PC-3 (cell line): ENCODE results near the gene BRAT1. TPM values are rescaled to one million over a fixed set of nuclear protein-coding genes. Genes with fewer than 3 reads are reported as not detected.
A peak's percentile ranks its signal among the peaks of the same experiment; 100 is the strongest.

ENCODE experiments used
- ATAC-seq: fragments of 200-7000 bp; cut with Tn5 transposase; 2 replicates; pipeline ENCODE4 v1.9.1; 2020; ENCODE audit warnings: mild to moderate bottlenecking, moderate library complexity
- BruUV-seq: library from RNA; stranded (reverse); fragments of 400-500 nt; replicated peaks from 2 replicates; lab custom pipeline; 2021; lab: Mats Ljungman, UMichigan
- CTCF ChIA-PET: fragments of 300-600 bp; sonication (Branson Sonifier 250); formaldehyde crosslinking; loops from one replicate; lab custom pipeline; 2022; ENCODE audit warnings: antibody characterized with exemption; lab: Charles Lee
- POLR2A ChIA-PET: fragments of 300-600 bp; sonication (Branson Sonifier 250); formaldehyde crosslinking; loops from one replicate; lab custom pipeline; 2022; ENCODE audit warnings: antibody characterized with exemption; ENCODE audit not compliant: unreplicated experiment; lab: Charles Lee
- DNase-seq: peaks from one replicate; pipeline ENCODE4 v3.0.0-alpha.2; 2015
- H2AFZ ChIP-seq: fragments of 300-600 bp; sonication (generic); 2 replicates; pipeline ENCODE4 v1.6.0; 2016; ENCODE audit warnings: antibody characterized with exemption, low read length
- H3F3A ChIP-seq: fragments of 300-600 bp; sonication (generic); one replicate; pipeline ENCODE4 v1.6.0; 2017; ENCODE audit warnings: antibody characterized with exemption, low read length, control low read depth, mild to moderate bottlenecking; ENCODE audit not compliant: unreplicated experiment
- H3K27ac ChIP-seq: fragments of 300-600 bp; sonication (generic); 2 replicates; pipeline ENCODE4 v1.5.1; 2016; ENCODE audit warnings: mild to moderate bottlenecking, low read length
- H3K27me3 ChIP-seq: fragments of 300-600 bp; sonication (generic); 2 replicates; pipeline ENCODE4 v1.6.1; 2016; ENCODE audit warnings: low read length, mixed read lengths
- H3K36me3 ChIP-seq: fragments of 300-600 bp; sonication (generic); 2 replicates; pipeline ENCODE4 v1.6.1; 2016; ENCODE audit warnings: low read depth, mixed run types, low read length, mixed read lengths
- H3K4me1 ChIP-seq: fragments of 300-600 bp; sonication (generic); 2 replicates; pipeline ENCODE4 v1.5.1; 2016; ENCODE audit warnings: low read length; ENCODE audit not compliant: insufficient read depth
- H3K4me2 ChIP-seq: fragments of 300-600 bp; sonication (generic); 2 replicates; pipeline ENCODE4 v1.6.0; 2016; ENCODE audit warnings: low read length
- H3K4me3 ChIP-seq: fragments of 300-600 bp; sonication (generic); 2 replicates; pipeline ENCODE4 v1.5.1; 2016; ENCODE audit warnings: mild to moderate bottlenecking, low read length, mixed read lengths
- H3K79me2 ChIP-seq: fragments of 300-600 bp; sonication (generic); 2 replicates; pipeline ENCODE4 v1.6.1; 2017; ENCODE audit warnings: low read length, mixed read lengths
- H3K9ac ChIP-seq: fragments of 300-600 bp; sonication (generic); 2 replicates; pipeline ENCODE4 v1.6.0; 2016; ENCODE audit warnings: mild to moderate bottlenecking, low read length
- H3K9me2 ChIP-seq: fragments of 300-600 bp; sonication (generic); replicated peaks from 2 replicates; pipeline ENCODE4 v1.6.1; 2016; ENCODE audit warnings: mixed run types, low read length, mixed read lengths
- H3K9me3 ChIP-seq: fragments of 300-600 bp; sonication (generic); 2 replicates; pipeline ENCODE4 v1.6.1; 2016; ENCODE audit warnings: low read length, mixed read lengths
- H4K20me1 ChIP-seq: fragments of 300-600 bp; sonication (generic); 2 replicates; pipeline ENCODE4 v1.6.1; 2016; ENCODE audit warnings: low read length, mixed read lengths
- EZH2 ChIP-seq: fragments of 300-600 bp; sonication (generic); IDR thresholded peaks from one replicate; pipeline ENCODE4 v1.6.1; 2017; ENCODE audit warnings: antibody characterized with exemption, mild to moderate bottlenecking, low read length; ENCODE audit not compliant: unreplicated experiment
- EZH2phosphoT487 ChIP-seq: fragments of 300-600 bp; sonication (generic); IDR thresholded peaks from 2 replicates; pipeline ENCODE4 v1.6.1; 2018; ENCODE audit warnings: mild to moderate bottlenecking, antibody characterized with exemption, low read length, borderline replicate concordance
- intact Hi-C: fragments of 100-400 bp; cut with micrococcal nuclease; formaldehyde crosslinking; loops from 2 replicates; pipeline ENCODE4 v1.9.0; 2023
- total RNA-seq: library from RNA; depleted of rRNA; stranded (reverse); fragments of >200 nt; gene quantifications from 2 replicates; pipeline ENCODE4 v1.2.3, GENCODE V29; 2014
- TF ChIP-seq, protein P1 (sequence below): fragments of 300-600 bp; sonication (generic); conservative IDR thresholded peaks from 2 replicates; pipeline ENCODE4 v1.5.1; 2017; ENCODE audit warnings: antibody characterized with exemption, low read depth, mild to moderate bottlenecking, low read length

BRAT1 gene
- total RNA-seq, 1 experiment from 2014 or later: 65.2 TPM

DNA sequence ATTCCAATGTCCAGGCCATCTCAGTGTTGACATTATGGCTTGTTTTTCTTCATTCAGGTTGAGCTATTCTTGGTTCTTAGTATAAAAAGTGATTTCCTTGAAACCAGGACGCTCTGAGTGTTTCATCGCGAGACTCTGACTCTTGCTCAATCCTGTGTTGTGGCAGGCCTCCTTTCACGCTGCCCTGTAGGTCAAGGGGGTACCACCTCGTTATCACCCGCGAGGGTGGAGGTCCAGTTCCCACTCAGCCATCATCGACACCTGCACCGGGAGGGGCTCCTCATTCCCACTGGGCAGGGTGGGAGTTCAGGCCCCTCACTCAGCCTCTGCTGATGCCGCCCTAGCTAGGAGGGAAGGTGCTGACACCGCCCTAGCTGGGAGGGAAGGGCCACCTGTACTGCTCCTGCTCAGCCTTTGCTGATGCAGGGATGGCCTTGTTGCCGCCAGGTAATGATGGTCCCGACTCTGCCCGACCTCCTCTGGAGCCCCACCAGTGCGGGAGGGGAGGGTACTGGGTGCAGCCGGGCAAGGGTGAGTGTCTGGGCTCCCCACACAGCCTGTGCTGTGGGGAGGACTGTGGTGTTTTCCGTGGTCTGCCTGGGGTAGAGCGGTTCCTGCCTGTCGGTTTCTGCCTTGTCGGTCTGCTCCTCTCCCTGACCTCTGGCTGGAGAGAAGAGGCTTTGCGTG, 19.9 kb upstream of the BRAT1 start:
- H3K27me3 ChIP-seq: no peaks in the 10 kb centered on the region
- H3K36me3 ChIP-seq: no peaks in the 10 kb centered on the region; the same call in 1 of the 2 replicates
- ATAC-seq: no peak
- no peaks in the 10 kb centered on the region for H4K20me1 ChIP-seq
- CTCF ChIA-PET: no interaction called here
- H3K9me2 ChIP-seq: no peaks in the 10 kb centered on the region
- H3K27ac ChIP-seq: no peak overlapping the region
- POLR2A ChIA-PET: no interaction called here
- intact Hi-C loops: no loop called here
- no peak overlapping the region for H3K4me2 ChIP-seq
- H3K4me3 ChIP-seq: no peak overlapping the region
- no peak for DNase-seq
- BruUV-seq: no TSS peak
- H3K9ac ChIP-seq: no peak overlapping the region
- TF ChIP-seq, protein P1, sequence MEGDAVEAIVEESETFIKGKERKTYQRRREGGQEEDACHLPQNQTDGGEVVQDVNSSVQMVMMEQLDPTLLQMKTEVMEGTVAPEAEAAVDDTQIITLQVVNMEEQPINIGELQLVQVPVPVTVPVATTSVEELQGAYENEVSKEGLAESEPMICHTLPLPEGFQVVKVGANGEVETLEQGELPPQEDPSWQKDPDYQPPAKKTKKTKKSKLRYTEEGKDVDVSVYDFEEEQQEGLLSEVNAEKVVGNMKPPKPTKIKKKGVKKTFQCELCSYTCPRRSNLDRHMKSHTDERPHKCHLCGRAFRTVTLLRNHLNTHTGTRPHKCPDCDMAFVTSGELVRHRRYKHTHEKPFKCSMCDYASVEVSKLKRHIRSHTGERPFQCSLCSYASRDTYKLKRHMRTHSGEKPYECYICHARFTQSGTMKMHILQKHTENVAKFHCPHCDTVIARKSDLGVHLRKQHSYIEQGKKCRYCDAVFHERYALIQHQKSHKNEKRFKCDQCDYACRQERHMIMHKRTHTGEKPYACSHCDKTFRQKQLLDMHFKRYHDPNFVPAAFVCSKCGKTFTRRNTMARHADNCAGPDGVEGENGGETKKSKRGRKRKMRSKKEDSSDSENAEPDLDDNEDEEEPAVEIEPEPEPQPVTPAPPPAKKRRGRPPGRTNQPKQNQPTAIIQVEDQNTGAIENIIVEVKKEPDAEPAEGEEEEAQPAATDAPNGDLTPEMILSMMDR: no peak
- TF ChIP-seq EZH2phosphoT487: no peak
- no peak for TF ChIP-seq EZH2
- H3F3A ChIP-seq: no peaks in the 10 kb centered on the region
- H2AFZ ChIP-seq: no peak overlapping the region
- peaks cover 17% of the 10 kb centered on the region for H3K4me1 ChIP-seq
- no peaks in the 10 kb centered on the region for H3K9me3 ChIP-seq
- H3K79me2 ChIP-seq: no peaks in the 10 kb centered on the region

DNA sequence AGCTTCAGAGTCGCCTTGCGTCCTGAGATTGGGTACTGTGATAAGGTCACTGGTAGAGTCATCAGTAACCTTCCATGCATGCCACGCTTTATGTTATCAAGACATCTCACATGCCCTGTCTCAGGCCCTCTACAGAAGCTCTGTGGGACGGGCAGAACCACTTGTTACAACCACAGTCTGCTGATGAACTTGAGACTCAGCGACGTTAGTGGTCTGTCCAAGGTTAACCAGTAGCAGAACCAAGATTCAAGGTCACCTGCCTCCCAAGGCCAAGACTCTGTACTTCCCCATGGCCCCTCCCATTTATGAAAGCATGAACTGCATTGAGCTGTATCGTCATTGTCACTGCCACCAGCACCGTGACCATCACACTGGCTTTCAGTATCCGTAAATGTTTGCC, 18.4 kb upstream of the BRAT1 start:
- intact Hi-C loops: loop anchor here (5.0 kb wide), 1 partner anchor 59 kb away; the partner anchor contains the start of gene TTYH3
- H3K27ac ChIP-seq: no peak overlapping the region
- POLR2A ChIA-PET: no interaction called here
- no peak overlapping the region for H2AFZ ChIP-seq
- no peak overlapping the region for H3K9ac ChIP-seq
- peaks cover 17% of the 10 kb centered on the region for H3K4me1 ChIP-seq
- H3K9me3 ChIP-seq: no peaks in the 10 kb centered on the region
- CTCF ChIA-PET: no interaction called here
- no peaks in the 10 kb centered on the region for H3K79me2 ChIP-seq
- no TSS peak for BruUV-seq
- no peaks in the 10 kb centered on the region for H3F3A ChIP-seq
- ATAC-seq: no peak
- H3K4me2 ChIP-seq: no peak overlapping the region
- DNase-seq: no peak
- no peaks in the 10 kb centered on the region for H4K20me1 ChIP-seq
- H3K36me3 ChIP-seq: no peaks in the 10 kb centered on the region; the same call in 1 of the 2 replicates
- H3K4me3 ChIP-seq: no peak overlapping the region
- no peaks in the 10 kb centered on the region for H3K9me2 ChIP-seq
- TF ChIP-seq EZH2 (no peak), EZH2phosphoT487 (no peak)
- TF ChIP-seq, protein P1: no peak
- H3K27me3 ChIP-seq: no peaks in the 10 kb centered on the region

DNA sequence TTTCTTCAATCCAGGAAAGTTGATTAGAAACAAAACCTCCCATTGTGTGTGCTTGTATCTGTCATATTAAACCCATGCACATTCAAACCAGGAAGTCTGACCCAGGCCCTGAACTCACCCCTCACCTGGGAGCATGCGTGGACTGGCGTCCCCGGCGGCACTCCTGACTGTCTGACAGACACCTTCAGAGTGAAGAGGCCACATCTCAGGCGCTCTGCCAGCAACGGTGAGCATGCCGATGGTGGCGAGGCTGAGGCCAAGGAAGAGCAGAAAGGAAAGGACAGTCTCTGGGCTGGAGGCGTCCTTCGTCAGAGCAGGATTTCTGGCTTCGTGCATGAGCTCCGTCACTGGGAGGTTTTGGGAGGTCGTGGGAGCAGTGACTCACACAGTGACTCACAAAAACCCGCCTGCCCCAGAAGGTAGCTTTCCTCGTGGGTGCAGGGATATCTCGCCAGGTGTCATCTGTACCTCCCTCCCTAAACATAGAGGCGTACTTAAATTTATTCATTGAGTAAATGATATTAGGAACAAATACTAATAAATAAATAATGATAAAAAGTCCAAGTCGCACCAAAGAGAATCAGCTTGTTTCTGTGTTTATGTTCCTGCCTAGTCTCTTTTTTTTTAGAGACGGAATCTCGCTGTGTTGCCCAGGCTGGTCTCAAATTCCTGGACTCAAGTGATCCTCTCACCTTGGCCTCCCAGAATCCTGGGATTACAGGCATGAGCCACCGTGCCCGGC, 16.9 kb upstream of the BRAT1 start:
- no TSS peak for BruUV-seq
- H2AFZ ChIP-seq: peak overlapping the region; percentile 66
- no peaks in the 10 kb centered on the region; the same call in 1 of the 2 replicates for H3K36me3 ChIP-seq
- intact Hi-C loops: loop anchor here (5.0 kb wide), 1 partner anchor 60 kb away; the partner anchor contains the start of gene TTYH3
- no peaks in the 10 kb centered on the region for H4K20me1 ChIP-seq
- no peaks in the 10 kb centered on the region for H3K9me3 ChIP-seq
- no peaks in the 10 kb centered on the region for H3K9me2 ChIP-seq
- no peak for TF ChIP-seq EZH2
- peak overlapping the region; percentile 52 for H3K4me3 ChIP-seq
- H3K27me3 ChIP-seq: no peaks in the 10 kb centered on the region
- no peaks in the 10 kb centered on the region for H3K79me2 ChIP-seq
- H3K9ac ChIP-seq: peak overlapping the region; percentile 45
- peak overlapping the region; percentile 69 for H3K4me2 ChIP-seq
- H3F3A ChIP-seq: no peaks in the 10 kb centered on the region
- ATAC-seq: peak; percentile 86
- POLR2A ChIA-PET: interaction anchor here (0.5 kb wide), 1 partner anchor 10 kb away, joined by 4 read pairs; no protein-coding TSS in a partner anchor
- peak overlapping the region; percentile 86 for H3K27ac ChIP-seq
- H3K4me1 ChIP-seq: peaks cover 17% of the 10 kb centered on the region
- peak; percentile 80 for DNase-seq
- CTCF ChIA-PET: no interaction called here
